H9 (cell line): ENCODE measurements around the gene METTL9. TPM values are rescaled to one million over a fixed set of nuclear protein-coding genes. Genes with fewer than 3 reads are reported as not detected.
A peak's percentile ranks its signal among the peaks of the same experiment; 100 is the strongest.

Experiments
- DNase-seq: peaks from one replicate; pipeline ENCODE4 v3.0.0-alpha.2; 2017
- H2AFZ ChIP-seq: one replicate; pipeline ENCODE4 v1.6.1; 2013; ENCODE audit warnings: mild to moderate bottlenecking, low read length, control low read depth, moderate library complexity
- H2AK5ac ChIP-seq: 2 replicates; pipeline ENCODE4 v1.6.1; 2013; ENCODE audit warnings: low read length, control low read depth, mixed read lengths; ENCODE audit not compliant: insufficient read length
- H2BK120ac ChIP-seq: one replicate; pipeline ENCODE4 v1.6.1; 2013; ENCODE audit warnings: low read depth, mild to moderate bottlenecking, low read length, control low read depth, inconsistent platforms; ENCODE audit not compliant: poor library complexity, severe bottlenecking
- H2BK12ac ChIP-seq: 2 replicates; pipeline ENCODE4 v1.6.1; 2013; ENCODE audit warnings: low read length, control low read depth, mixed read lengths, low read depth; ENCODE audit not compliant: insufficient read length
- H2BK15ac ChIP-seq: 2 replicates; pipeline ENCODE4 v1.6.1; 2013; ENCODE audit warnings: low read depth, low read length, control low read depth
- H2BK20ac ChIP-seq: one replicate; pipeline ENCODE4 v1.6.1; 2013; ENCODE audit warnings: low read depth, mild to moderate bottlenecking, low read length, control low read depth, inconsistent platforms; ENCODE audit not compliant: poor library complexity, severe bottlenecking
- H2BK5ac ChIP-seq: 2 replicates; pipeline ENCODE4 v1.6.1; 2013; ENCODE audit warnings: low read length, control low read depth, mixed read lengths; ENCODE audit not compliant: insufficient read length
- H3K14ac ChIP-seq: 2 replicates; pipeline ENCODE4 v1.6.1; 2013; ENCODE audit warnings: low read length, control low read depth; ENCODE audit not compliant: insufficient read depth
- H3K18ac ChIP-seq: 2 replicates; pipeline ENCODE4 v1.6.1; 2013; ENCODE audit warnings: low read depth, mild to moderate bottlenecking, mixed read lengths, low read length, control low read depth; ENCODE audit not compliant: insufficient read length
- H3K23ac ChIP-seq: 2 replicates; pipeline ENCODE4 v1.6.1; 2013; ENCODE audit warnings: low read length, control low read depth, mixed read lengths, low read depth; ENCODE audit not compliant: insufficient read length
- H3K23me2 ChIP-seq: 2 replicates; pipeline ENCODE4 v1.6.1; 2013; ENCODE audit warnings: low read depth, mild to moderate bottlenecking, mixed read lengths, low read length, control low read depth; ENCODE audit not compliant: insufficient read length, poor library complexity, severe bottlenecking
- H3K27ac ChIP-seq: 2 replicates; pipeline ENCODE4 v1.5.1; 2013; ENCODE audit warnings: low read length, control low read depth, mixed read lengths, low read depth; ENCODE audit not compliant: insufficient read length
- H3K27me3 ChIP-seq: 2 replicates; pipeline ENCODE4 v1.6.1; 2013; ENCODE audit warnings: low read length, control low read depth, inconsistent platforms; ENCODE audit not compliant: insufficient read depth
- H3K4ac ChIP-seq: 2 replicates; pipeline ENCODE4 v1.6.1; 2013; ENCODE audit warnings: low read depth, mild to moderate bottlenecking, control low read depth, inconsistent platforms, low read length, moderate library complexity
- H3K4me1 ChIP-seq: 2 replicates; pipeline ENCODE4 v1.6.1; 2013; ENCODE audit warnings: low read length, control low read depth, inconsistent platforms; ENCODE audit not compliant: insufficient read depth
- H3K4me2 ChIP-seq: 2 replicates; pipeline ENCODE4 v1.6.1; 2013; ENCODE audit warnings: low read length, control low read depth, mixed read lengths; ENCODE audit not compliant: insufficient read length, insufficient read depth
- H3K56ac ChIP-seq: 2 replicates; pipeline ENCODE4 v1.6.1; 2013; ENCODE audit warnings: low read depth, mild to moderate bottlenecking, mixed read lengths, low read length, control low read depth; ENCODE audit not compliant: insufficient read length
- H3K79me1 ChIP-seq: 2 replicates; pipeline ENCODE4 v1.6.1; 2013; ENCODE audit warnings: low read depth, mild to moderate bottlenecking, moderate library complexity, low read length, control low read depth, inconsistent platforms; ENCODE audit not compliant: insufficient read depth, poor library complexity, severe bottlenecking
- H3K79me2 ChIP-seq: 2 replicates; pipeline ENCODE4 v1.6.1; 2013; ENCODE audit warnings: low read length, control low read depth, inconsistent platforms; ENCODE audit not compliant: insufficient read depth
- H3K9ac ChIP-seq: 2 replicates; pipeline ENCODE4 v1.6.1; 2013; ENCODE audit warnings: low read length, control low read depth, mixed read lengths; ENCODE audit not compliant: insufficient read length; ENCODE audit errors: extremely low read depth
- H3K9me3 ChIP-seq: one replicate; pipeline ENCODE4 v1.6.1; 2013; ENCODE audit warnings: low read depth, low read length, inconsistent platforms; ENCODE audit not compliant: control insufficient read depth
- H3T11ph ChIP-seq: one replicate; pipeline ENCODE4 v1.6.1; 2013; ENCODE audit warnings: mild to moderate bottlenecking, low read length, control low read depth, inconsistent platforms
- H4K20me1 ChIP-seq: one replicate; pipeline ENCODE4 v1.6.1; 2013; ENCODE audit not compliant: control insufficient read depth, insufficient read length, insufficient read depth
- H4K5ac ChIP-seq: 2 replicates; pipeline ENCODE4 v1.6.1; 2013; ENCODE audit warnings: low read depth, mild to moderate bottlenecking, mixed read lengths, low read length, control low read depth; ENCODE audit not compliant: insufficient read length
- H4K8ac ChIP-seq: replicated peaks from 2 replicates; pipeline ENCODE4 v1.6.1; 2013; ENCODE audit warnings: low read length, control low read depth, mixed read lengths, low read depth; ENCODE audit not compliant: insufficient read length
- H4K91ac ChIP-seq: 2 replicates; pipeline ENCODE4 v1.6.1; 2013; ENCODE audit warnings: low read depth, mild to moderate bottlenecking, moderate library complexity, mixed read lengths, low read length, control low read depth; ENCODE audit not compliant: insufficient read length
- H3K27ac Mint-ChIP-seq, 3 experiments: 2 replicates in 2 of 3; 3 replicates in 1 of 3; pipeline ENCODE4 v1.8.0; 2020 to 2021; ENCODE audit warnings: mixed read lengths in 3 of 3, mild to moderate bottlenecking in 1 of 3, moderate library complexity in 1 of 3
- H3K27me3 Mint-ChIP-seq: 2 replicates; pipeline ENCODE4 v1.8.0; 2021; ENCODE audit warnings: low read depth, mild to moderate bottlenecking, moderate library complexity, mixed read lengths
- H3K36me3 Mint-ChIP-seq, 3 experiments: 2 replicates in 2 of 3; 3 replicates in 1 of 3; pipeline ENCODE4 v1.8.0; 2020 to 2021; ENCODE audit warnings: low read depth in 3 of 3, mixed read lengths in 3 of 3; ENCODE audit not compliant: insufficient read depth in 1 of 3
- H3K4me1 Mint-ChIP-seq, 2 experiments: 2 replicates each; pipeline ENCODE4 v1.8.0; 2020; ENCODE audit warnings: mixed read lengths in 2 of 2
- H3K4me3 Mint-ChIP-seq, 2 experiments: 2 replicates in 1 of 2; 3 replicates in 1 of 2; pipeline ENCODE4 v1.8.0; 2020 to 2021; ENCODE audit warnings: mild to moderate bottlenecking in 2 of 2, mixed read lengths in 2 of 2, moderate library complexity in 1 of 2
- H3K9me3 Mint-ChIP-seq, 2 experiments: 2 replicates in 1 of 2; 3 replicates in 1 of 2; pipeline ENCODE4 v1.8.0; 2020; ENCODE audit warnings: mild to moderate bottlenecking in 2 of 2, mixed read lengths in 2 of 2, moderate library complexity in 1 of 2
- WGBS: extraction: QIAGEN DNeasy Blood & Tissue Kit; methylation state at CpG from one replicate; pipeline ENCODE4 v1.1.7; 2013; ENCODE audit warnings: missing lambda C conversion rate, low lambda C conversion rate, mixed read lengths; ENCODE audit not compliant: insufficient read length; ENCODE audit errors: extremely low coverage; 5-methylcytosine and 5-hydroxymethylcytosine counted together
- total RNA-seq: library from RNA; stranded (reverse); gene quantifications from 2 replicates; pipeline ENCODE4 v1.2.1, GENCODE V29; 2021
- TF ChIP-seq, protein P1 (sequence below): fragments of 200-600 bp; sonication (generic); conservative IDR thresholded peaks from 3 replicates; pipeline ENCODE4 v1.8.0; 2021; ENCODE audit warnings: antibody characterized with exemption, mild to moderate bottlenecking

METTL9 gene
- total RNA-seq, 1 experiment from 2014 or later: 108 TPM

DNA sequence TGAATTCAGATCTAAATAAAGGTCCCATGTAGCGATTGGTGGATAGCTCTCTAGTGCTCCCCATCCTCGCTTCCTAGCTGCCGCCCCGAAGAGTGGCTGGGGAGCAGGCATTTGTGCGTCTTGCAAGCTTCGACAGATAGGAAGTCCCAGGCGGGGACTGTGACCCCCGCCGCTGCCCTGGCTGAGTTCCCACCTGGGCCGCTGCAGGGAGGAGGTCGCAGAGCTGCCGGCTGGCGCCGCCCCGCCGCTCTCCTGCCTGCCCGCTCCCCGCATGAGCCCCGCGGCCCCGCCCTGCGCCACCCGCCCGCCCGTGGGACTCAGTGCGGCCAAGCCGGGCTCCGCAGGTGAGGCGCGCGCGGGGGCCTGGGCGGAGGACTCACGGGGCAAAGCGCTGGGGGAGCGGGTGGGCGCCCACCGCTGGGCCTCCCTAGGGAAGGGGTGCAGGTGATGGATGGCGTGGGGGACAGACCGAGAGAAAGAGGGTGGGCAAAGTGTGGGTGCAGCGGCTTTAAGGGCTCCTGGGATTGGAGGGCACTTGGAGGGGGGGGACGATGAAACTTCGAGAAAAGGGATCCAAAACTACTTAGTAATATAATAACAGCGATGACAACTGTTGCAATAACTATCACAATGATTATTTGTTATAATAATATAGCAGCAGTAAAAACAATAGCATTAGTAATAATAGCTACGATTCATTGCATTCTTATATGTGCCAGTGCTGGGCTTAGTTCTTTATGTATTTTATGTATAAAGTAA, 64.7 kb downstream of the METTL9 start, which contains the start of gene OTOA:
Gene OTOA, plus strand, starts transcription at position 80 of the 759 bp plus-strand sequence. CDS start 14,547 bp downstream, outside the sequence.
- H4K8ac ChIP-seq: no peak within 1 kb of the TSS
- no peak within 1 kb of the TSS for H3K18ac ChIP-seq
- no peak within 1 kb of the TSS for H2BK120ac ChIP-seq
- no peaks in the 10 kb centered on the region; the same call in 1 of the 2 replicates for H3K4me1 ChIP-seq
- Mint-ChIP-seq H3K27ac (no peak within 1 kb of the TSS), H3K27me3 (peaks cover 6% of the 10 kb centered on the region; the same call in 1 of the 2 replicates), H3K36me3 (no peaks in the 10 kb centered on the region), H3K4me1 (peaks cover 12 to 13% of the 10 kb centered on the region in 2 experiments), H3K9me3 (no peaks in the 10 kb centered on the region), H3K4me3 (peak within 1 kb of the TSS; percentile 54 to 66; a peak in 4 of 5 replicates)
- H4K5ac ChIP-seq: no peak within 1 kb of the TSS
- no peak within 1 kb of the TSS for H3T11ph ChIP-seq
- no peak within 1 kb of the TSS for H2AK5ac ChIP-seq
- DNase-seq: peak; percentile 69
- H3K79me1 ChIP-seq: no peaks in the 10 kb centered on the region
- H3K4me2 ChIP-seq: peak within 1 kb of the TSS; percentile 24
- no peak within 1 kb of the TSS for H3K23ac ChIP-seq
- no peaks in the 10 kb centered on the region for H3K27me3 ChIP-seq
- no peak within 1 kb of the TSS for H3K4ac ChIP-seq
- no peak within 1 kb of the TSS for H3K56ac ChIP-seq
- H4K20me1 ChIP-seq: no peaks in the 10 kb centered on the region
- H4K91ac ChIP-seq: no peak within 1 kb of the TSS
- H3K9ac ChIP-seq: no peak within 1 kb of the TSS
- no peak within 1 kb of the TSS for H2BK12ac ChIP-seq
- no peak within 1 kb of the TSS for H2BK15ac ChIP-seq
- no CpG with 5 or more reads among the region's 45 CpGs for WGBS
- H3K9me3 ChIP-seq: no peaks in the 10 kb centered on the region
- H3K27ac ChIP-seq: no peak within 1 kb of the TSS
- no peaks in the 10 kb centered on the region for H3K79me2 ChIP-seq
- H2AFZ ChIP-seq: no peak within 1 kb of the TSS
- H3K14ac ChIP-seq: no peak within 1 kb of the TSS
- no peak within 1 kb of the TSS for H2BK20ac ChIP-seq
- no peak within 1 kb of the TSS for H2BK5ac ChIP-seq
- TF ChIP-seq, protein P1, sequence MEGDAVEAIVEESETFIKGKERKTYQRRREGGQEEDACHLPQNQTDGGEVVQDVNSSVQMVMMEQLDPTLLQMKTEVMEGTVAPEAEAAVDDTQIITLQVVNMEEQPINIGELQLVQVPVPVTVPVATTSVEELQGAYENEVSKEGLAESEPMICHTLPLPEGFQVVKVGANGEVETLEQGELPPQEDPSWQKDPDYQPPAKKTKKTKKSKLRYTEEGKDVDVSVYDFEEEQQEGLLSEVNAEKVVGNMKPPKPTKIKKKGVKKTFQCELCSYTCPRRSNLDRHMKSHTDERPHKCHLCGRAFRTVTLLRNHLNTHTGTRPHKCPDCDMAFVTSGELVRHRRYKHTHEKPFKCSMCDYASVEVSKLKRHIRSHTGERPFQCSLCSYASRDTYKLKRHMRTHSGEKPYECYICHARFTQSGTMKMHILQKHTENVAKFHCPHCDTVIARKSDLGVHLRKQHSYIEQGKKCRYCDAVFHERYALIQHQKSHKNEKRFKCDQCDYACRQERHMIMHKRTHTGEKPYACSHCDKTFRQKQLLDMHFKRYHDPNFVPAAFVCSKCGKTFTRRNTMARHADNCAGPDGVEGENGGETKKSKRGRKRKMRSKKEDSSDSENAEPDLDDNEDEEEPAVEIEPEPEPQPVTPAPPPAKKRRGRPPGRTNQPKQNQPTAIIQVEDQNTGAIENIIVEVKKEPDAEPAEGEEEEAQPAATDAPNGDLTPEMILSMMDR: no peak
- H3K23me2 ChIP-seq: no peaks in the 10 kb centered on the region
